IMR-90 (cell line): Measurements from ENCODE around the gene MCTP1. TPM values are rescaled to one million over a fixed set of nuclear protein-coding genes. Genes with fewer than 3 reads are reported as not detected.

ENCODE experiments used
- ATAC-seq: fragments of 200-7000 bp; cut with Tn5 transposase; 2 replicates; pipeline ENCODE4 v1.9.1; 2020; ENCODE audit warnings: low read depth, mild to moderate bottlenecking, moderate library complexity
- BruUV-seq: library from RNA; stranded (reverse); fragments of 400-500 nt; replicated peaks from 2 replicates; lab custom pipeline; 2021; lab: Mats Ljungman, UMichigan
- CTCF ChIA-PET: fragments of 300-600 bp; formaldehyde crosslinking; extraction: SDS; loops from one replicate; lab custom pipeline; 2021; ENCODE audit warnings: antibody characterized with exemption; lab: Yijun Ruan, JAX
- POLR2A ChIA-PET: fragments of 300-600 bp; sonication (Branson Sonifier 250); formaldehyde crosslinking; loops from one replicate; lab custom pipeline; 2022; ENCODE audit warnings: antibody characterized with exemption; ENCODE audit not compliant: unreplicated experiment; lab: Charles Lee
- DNase-seq: peaks from one replicate; pipeline ENCODE4 v3.0.0; 2013
- H2AFZ ChIP-seq: replicated peaks from 2 replicates; pipeline ENCODE3; 2013; ENCODE audit warnings: low read length, mild to moderate bottlenecking; ENCODE audit not compliant: poor library complexity
- H2AK5ac ChIP-seq: 2 replicates; pipeline ENCODE4 v1.6.1; 2013; ENCODE audit warnings: low read depth, low read length, inconsistent platforms
- H2AK9ac ChIP-seq: replicated peaks from 2 replicates; pipeline ENCODE3; 2013; ENCODE audit warnings: mild to moderate bottlenecking, low read depth, low read length, moderate library complexity; ENCODE audit not compliant: poor library complexity
- H2BK120ac ChIP-seq: 2 replicates; pipeline ENCODE4 v1.6.1; 2013; ENCODE audit warnings: low read depth, low read length, inconsistent platforms
- H2BK15ac ChIP-seq: 3 replicates; pipeline ENCODE4 v1.6.1; 2013; ENCODE audit warnings: low read depth, low read length, inconsistent platforms
- H2BK20ac ChIP-seq: 2 replicates; pipeline ENCODE4 v1.6.1; 2013; ENCODE audit warnings: low read depth, mild to moderate bottlenecking, inconsistent platforms, low read length, moderate library complexity
- H2BK5ac ChIP-seq: 2 replicates; pipeline ENCODE4 v1.6.1; 2013; ENCODE audit warnings: mild to moderate bottlenecking, low read depth, low read length, inconsistent platforms; ENCODE audit not compliant: poor library complexity, severe bottlenecking
- H3K14ac ChIP-seq: replicated peaks from 2 replicates; pipeline ENCODE4 v1.6.1; 2013; ENCODE audit warnings: low read depth, low read length, inconsistent platforms
- H3K18ac ChIP-seq: 2 replicates; pipeline ENCODE4 v1.6.1; 2013; ENCODE audit warnings: low read depth, low read length, control low read depth
- H3K23ac ChIP-seq: 2 replicates; pipeline ENCODE4 v1.6.1; 2013; ENCODE audit warnings: low read depth, low read length, inconsistent platforms
- H3K27ac ChIP-seq: 2 replicates; pipeline ENCODE4 v1.5.1; 2013; ENCODE audit warnings: mild to moderate bottlenecking, control low read depth, low read length; ENCODE audit not compliant: insufficient read depth
- H3K27me3 ChIP-seq: 2 replicates; pipeline ENCODE4 v1.6.1; 2013; ENCODE audit warnings: low read length; ENCODE audit not compliant: control insufficient read depth, insufficient read depth
- H3K36me3 ChIP-seq: 2 replicates; pipeline ENCODE4 v1.6.1; 2013; ENCODE audit warnings: low read length, mixed read lengths; ENCODE audit not compliant: control insufficient read depth, insufficient read depth
- H3K4ac ChIP-seq: 2 replicates; pipeline ENCODE4 v1.6.1; 2013; ENCODE audit warnings: low read depth, low read length, inconsistent platforms
- H3K4me1 ChIP-seq: 2 replicates; pipeline ENCODE4 v1.6.1; 2013; ENCODE audit warnings: low read length, mixed read lengths; ENCODE audit not compliant: control insufficient read depth, insufficient read depth
- H3K4me2 ChIP-seq: 2 replicates; pipeline ENCODE4 v1.6.1; 2013; ENCODE audit warnings: low read depth, mild to moderate bottlenecking, control low read depth, low read length, moderate library complexity
- H3K4me3 ChIP-seq: 2 replicates; pipeline ENCODE4 v1.5.1; 2013; ENCODE audit warnings: low read depth, mild to moderate bottlenecking, control low read depth, low read length, moderate library complexity; ENCODE audit not compliant: insufficient read depth
- H3K56ac ChIP-seq: 2 replicates; pipeline ENCODE4 v1.6.1; 2013; ENCODE audit warnings: low read length, inconsistent platforms; ENCODE audit not compliant: insufficient read depth; ENCODE audit errors: extremely low read depth
- H3K79me1 ChIP-seq, 2 experiments: 2 replicates each; pipeline ENCODE4 v1.6.1; 2013; ENCODE audit warnings: low read length in 2 of 2, inconsistent platforms in 1 of 2, low read depth in 1 of 2
- H3K9ac ChIP-seq: 2 replicates; pipeline ENCODE4 v1.6.1; 2013; ENCODE audit warnings: low read depth, low read length, control low read depth
- H3K9me1 ChIP-seq: 2 replicates; pipeline ENCODE4 v1.6.1; 2013; ENCODE audit warnings: low read length, inconsistent platforms; ENCODE audit not compliant: insufficient read depth
- H3K9me3 ChIP-seq: 2 replicates; pipeline ENCODE4 v1.6.1; 2013; ENCODE audit warnings: low read length; ENCODE audit not compliant: control insufficient read depth, insufficient read depth
- H4K20me1 ChIP-seq: 2 replicates; pipeline ENCODE4 v1.6.1; 2013; ENCODE audit warnings: low read length, inconsistent platforms; ENCODE audit not compliant: insufficient read depth
- H4K5ac ChIP-seq: 2 replicates; pipeline ENCODE4 v1.6.1; 2013; ENCODE audit warnings: mild to moderate bottlenecking, low read depth, low read length, control low read depth
- H4K8ac ChIP-seq, 2 experiments: 2 replicates each; pipeline ENCODE4 v1.6.1; 2013; ENCODE audit warnings: low read depth in 2 of 2, low read length in 2 of 2, control low read depth in 1 of 2, inconsistent platforms in 1 of 2
- H4K91ac ChIP-seq: 2 replicates; pipeline ENCODE4 v1.6.1; 2013; ENCODE audit warnings: low read depth, low read length, inconsistent platforms; ENCODE audit not compliant: insufficient read depth
- BHLHE40 ChIP-seq: fragments of 150-350 bp; IDR thresholded peaks from 2 replicates; pipeline ENCODE4 v1.6.1; 2016; ENCODE audit warnings: mild to moderate bottlenecking, low read depth, low read length
- CEBPB ChIP-seq: IDR thresholded peaks from 2 replicates; pipeline ENCODE4 v1.6.1; 2012; ENCODE audit warnings: low read depth, low read length, improper control_type of control experiment
- CHD1 ChIP-seq: IDR thresholded peaks from 2 replicates; pipeline ENCODE4 v1.6.1; 2012; ENCODE audit warnings: low read depth, low read length, improper control_type of control experiment
- CTCF ChIP-seq: conservative IDR thresholded peaks from 2 replicates; pipeline ENCODE4 v1.5.1; 2012; ENCODE audit warnings: mild to moderate bottlenecking, low read depth, low read length, improper control_type of control experiment
- ELK1 ChIP-seq: fragments of 150-350 bp; IDR thresholded peaks from 2 replicates; pipeline ENCODE4 v1.6.1; 2016; ENCODE audit warnings: low read depth, mild to moderate bottlenecking, low read length, moderate library complexity, borderline replicate concordance
- MAFK ChIP-seq: IDR thresholded peaks from 2 replicates; pipeline ENCODE4 v1.6.1; 2012; ENCODE audit warnings: low read depth, low read length, improper control_type of control experiment
- MAZ ChIP-seq: IDR thresholded peaks from 2 replicates; pipeline ENCODE4 v1.6.1; 2012; ENCODE audit warnings: low read depth, mild to moderate bottlenecking, low read length, improper control_type of control experiment, moderate library complexity, borderline replicate concordance
- POLR2A ChIP-seq: IDR thresholded peaks from 2 replicates; pipeline ENCODE4 v1.6.1; 2012; ENCODE audit warnings: mild to moderate bottlenecking, low read depth, low read length
- RAD21 ChIP-seq: IDR thresholded peaks from 2 replicates; pipeline ENCODE4 v1.6.1; 2012; ENCODE audit warnings: low read length, improper control_type of control experiment
- RCOR1 ChIP-seq: IDR thresholded peaks from 2 replicates; pipeline ENCODE4 v1.6.1; 2012; ENCODE audit warnings: mild to moderate bottlenecking, low read length, improper control_type of control experiment; ENCODE audit not compliant: insufficient replicate concordance
- SMC3 ChIP-seq: fragments of 150-350 bp; IDR thresholded peaks from 2 replicates; pipeline ENCODE4 v1.6.1; 2016; ENCODE audit warnings: low read depth, mild to moderate bottlenecking, antibody characterized with exemption, low read length, moderate library complexity
- WGBS, 2 experiments: methylation state at CpG; one replicate each; pipeline versions ENCODE4 v1.1.5 to v1.1.7; 2013; ENCODE audit warnings: missing lambda C conversion rate in 2 of 2; ENCODE audit not compliant: insufficient read length in 1 of 2; ENCODE audit errors: extremely low coverage in 2 of 2; 5-methylcytosine and 5-hydroxymethylcytosine counted together
- dilution Hi-C: fragments of 300-500 bp; cut with HindIII; formaldehyde crosslinking; loops from one replicate; pipeline ENCODE4 v1.14.3; 2018; ENCODE audit warnings: low sequenced_read_pairs; ENCODE audit not compliant: unreplicated experiment
- in situ Hi-C: fragments of 300-500 bp; cut with MboI; formaldehyde crosslinking; loops from 3 replicates; pipeline ENCODE4 v1.14.3; 2019; ENCODE audit warnings: low sequenced_read_pairs, inconsistent platforms, mixed read lengths
- intact Hi-C: fragments of 100-400 bp; cut with micrococcal nuclease; formaldehyde crosslinking; loops from 2 replicates; pipeline ENCODE4 v1.10.0; 2022
- polyA plus RNA-seq, 3 experiments: library from polyadenylated mRNA; depleted of rRNA; stranded (reverse); fragments of >200 nt; gene quantifications; 2 replicates each; pipeline ENCODE4 v1.2.3, GENCODE V29; 2012; ENCODE audit warnings: low replicate concordance in 1 of 3
- total RNA-seq: library from RNA; depleted of rRNA; stranded (reverse); fragments of >200 nt; gene quantifications from 2 replicates; pipeline ENCODE4 v1.2.3, GENCODE V29; 2012

Gene MCTP1
- total and polyA plus RNA-seq, 2 of the 4 experiments (the other 2 are of a cell fraction), result 0.21 TPM; not detected in 1

GRCh38 chr5:95027775-95028174 is 257.1 kb downstream of the MCTP1 start:
- Histone ChIP-seq H3K27ac (no peak overlapping the region), H3K27me3 (no peaks in the 10 kb centered on the region), H2BK15ac (no peak overlapping the region), H4K91ac (no peak overlapping the region), H3K56ac (no peak overlapping the region), H3K9me3 (no peaks in the 10 kb centered on the region), H2BK120ac (no peak overlapping the region), H3K4ac (no peak overlapping the region), H3K4me2 (no peak overlapping the region), H3K4me1 (no peaks in the 10 kb centered on the region), H3K4me3 (no peak overlapping the region), H3K9me1 (no peaks in the 10 kb centered on the region), H3K18ac (no peak overlapping the region), H3K9ac (no peak overlapping the region), H4K20me1 (no peaks in the 10 kb centered on the region), H4K5ac (no peak overlapping the region), H2BK20ac (no peak overlapping the region), H3K79me1 (no peaks in the 10 kb centered on the region), H3K36me3 (no peaks in the 10 kb centered on the region), H3K23ac (no peak overlapping the region), H3K14ac (no peak overlapping the region), H2BK5ac (no peak overlapping the region), H2AFZ (no peak overlapping the region), H2AK9ac (no peak overlapping the region), H4K8ac (no peak overlapping the region), H2AK5ac (no peak overlapping the region)
- ChIA-PET POLR2A (no interaction called here), CTCF (no interaction called here)
- TF ChIP-seq ELK1 (no peak), CHD1 (no peak), MAFK (no peak), POLR2A (no peak), RCOR1 (no peak), MAZ (no peak), BHLHE40 (no peak), CTCF (no peak), RAD21 (no peak), CEBPB (no peak), SMC3 (no peak)
- BruUV-seq, result no TSS peak
- ATAC-seq (no peak), DNase-seq (no peak)
- in situ Hi-C loops, result no loop called here
- WGBS, 2 experiments, result no CpG with 5 or more reads among the region's 3 CpGs
- dilution Hi-C loops, result no loop called here
- intact Hi-C loops, result no loop called here
